Measurements from ENCODE around the gene BNC2. TPM values are rescaled to one million over a fixed set of nuclear protein-coding genes. Genes with fewer than 3 reads are reported as not detected.

The BNC2 gene
- total RNA-seq, 2 donors from 2014 or later: 2.1 to 20.0 TPM

- Histone ChIP-seq H3K27me3 (no peaks in the 10 kb centered on the region), H3K4me1 (no peaks in the 10 kb centered on the region), H3K4me3 (no peak overlapping the region), H3K36me3 (no peaks in the 10 kb centered on the region), H3K9ac (ENCODE audit: low read depth in 2 of 2, low read length in 2 of 2) (no peak overlapping the region), H3K27ac (no peak overlapping the region), H3K9me3 (no peaks in the 10 kb centered on the region)
- DNase-seq: no peak
- intact Hi-C loops (cut with DNase I): no loop called here
- TF ChIP-seq, protein P1, sequence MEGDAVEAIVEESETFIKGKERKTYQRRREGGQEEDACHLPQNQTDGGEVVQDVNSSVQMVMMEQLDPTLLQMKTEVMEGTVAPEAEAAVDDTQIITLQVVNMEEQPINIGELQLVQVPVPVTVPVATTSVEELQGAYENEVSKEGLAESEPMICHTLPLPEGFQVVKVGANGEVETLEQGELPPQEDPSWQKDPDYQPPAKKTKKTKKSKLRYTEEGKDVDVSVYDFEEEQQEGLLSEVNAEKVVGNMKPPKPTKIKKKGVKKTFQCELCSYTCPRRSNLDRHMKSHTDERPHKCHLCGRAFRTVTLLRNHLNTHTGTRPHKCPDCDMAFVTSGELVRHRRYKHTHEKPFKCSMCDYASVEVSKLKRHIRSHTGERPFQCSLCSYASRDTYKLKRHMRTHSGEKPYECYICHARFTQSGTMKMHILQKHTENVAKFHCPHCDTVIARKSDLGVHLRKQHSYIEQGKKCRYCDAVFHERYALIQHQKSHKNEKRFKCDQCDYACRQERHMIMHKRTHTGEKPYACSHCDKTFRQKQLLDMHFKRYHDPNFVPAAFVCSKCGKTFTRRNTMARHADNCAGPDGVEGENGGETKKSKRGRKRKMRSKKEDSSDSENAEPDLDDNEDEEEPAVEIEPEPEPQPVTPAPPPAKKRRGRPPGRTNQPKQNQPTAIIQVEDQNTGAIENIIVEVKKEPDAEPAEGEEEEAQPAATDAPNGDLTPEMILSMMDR (IDR thresholded peaks at IDR 0.05): no peak
Measured at GRCh38 chr9:16626577-16627130, 243.8 kb downstream of the BNC2 start.

DNA sequence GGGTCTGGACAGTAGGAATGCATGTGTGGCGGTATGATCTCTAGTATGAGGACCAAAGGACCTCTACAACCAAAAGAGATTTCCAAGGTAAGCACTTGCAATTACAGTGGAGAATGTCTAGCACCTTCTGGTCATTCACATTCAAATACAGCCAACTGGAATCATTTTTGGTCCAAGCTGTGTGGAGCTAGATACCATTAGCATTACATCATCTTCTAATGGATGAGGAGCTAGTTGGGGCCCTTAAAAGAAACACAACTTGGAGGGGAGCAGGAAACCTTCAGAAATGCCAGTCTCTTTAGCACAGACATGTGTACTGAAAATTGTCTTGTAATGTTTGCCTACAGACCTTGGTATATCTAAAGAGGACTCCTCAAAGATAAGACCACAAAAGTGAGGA, 244.7 kb downstream of the BNC2 start:
- no peaks in the 10 kb centered on the region for H3K27me3 ChIP-seq

GRCh38 chr9:16625161-16625631, 245.3 kb downstream of the BNC2 start:
- no peaks in the 10 kb centered on the region for H3K9me3 ChIP-seq
- intact Hi-C loops (cut with DNase I): no loop called here
- H3K27ac ChIP-seq: no peak overlapping the region
- no peak overlapping the region for H3K4me3 ChIP-seq
- no peaks in the 10 kb centered on the region for H3K36me3 ChIP-seq
- H3K4me1 ChIP-seq: no peaks in the 10 kb centered on the region
- no peaks in the 10 kb centered on the region for H3K27me3 ChIP-seq
- no peak overlapping the region for H3K9ac ChIP-seq (ENCODE audit: low read depth in 2 of 2, low read length in 2 of 2)
- no peak for DNase-seq
- TF ChIP-seq, protein P1 (IDR thresholded peaks at IDR 0.05): no peak

More for the DNA sequence above, 244.7 kb downstream of the BNC2 start:
- Histone ChIP-seq H3K36me3 (no peaks in the 10 kb centered on the region), H3K9me3 (no peaks in the 10 kb centered on the region), H3K4me3 (no peak overlapping the region), H3K4me1 (no peaks in the 10 kb centered on the region), H3K27ac (no peak overlapping the region), H3K9ac (ENCODE audit: low read depth in 2 of 2, low read length in 2 of 2) (no peak overlapping the region)
- TF ChIP-seq, protein P1 (IDR thresholded peaks at IDR 0.05): no peak
- intact Hi-C loops (cut with DNase I): no loop called here
- DNase-seq: no peak

DNA sequence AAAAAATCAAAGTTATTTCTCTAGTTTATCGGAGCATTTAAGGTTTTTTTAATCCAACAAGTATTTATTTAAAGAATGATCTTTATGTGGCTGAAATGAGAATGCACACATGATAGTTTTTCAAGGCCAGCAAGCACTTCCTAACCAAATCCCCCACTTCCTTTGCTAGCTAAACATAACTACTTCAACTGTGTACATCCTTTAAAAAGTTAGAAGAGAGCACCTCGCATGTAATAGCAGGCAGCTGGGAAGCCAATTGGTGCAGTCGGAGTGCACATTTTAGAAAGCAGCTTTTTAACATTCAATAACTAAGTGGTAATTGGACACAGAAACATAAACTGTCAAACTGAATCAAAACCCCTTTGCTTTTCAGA, 245.7 kb downstream of the BNC2 start:
- no peak overlapping the region for H3K4me3 ChIP-seq
- TF ChIP-seq, protein P1 (IDR thresholded peaks at IDR 0.05): no peak
- H3K4me1 ChIP-seq: no peaks in the 10 kb centered on the region
- H3K9ac ChIP-seq (ENCODE audit: low read depth in 2 of 2, low read length in 2 of 2): no peak overlapping the region
- DNase-seq: no peak
- H3K36me3 ChIP-seq: no peaks in the 10 kb centered on the region
- intact Hi-C loops (cut with DNase I): no loop called here
- H3K9me3 ChIP-seq: no peaks in the 10 kb centered on the region
- H3K27me3 ChIP-seq: no peaks in the 10 kb centered on the region
- no peak overlapping the region for H3K27ac ChIP-seq

DNA sequence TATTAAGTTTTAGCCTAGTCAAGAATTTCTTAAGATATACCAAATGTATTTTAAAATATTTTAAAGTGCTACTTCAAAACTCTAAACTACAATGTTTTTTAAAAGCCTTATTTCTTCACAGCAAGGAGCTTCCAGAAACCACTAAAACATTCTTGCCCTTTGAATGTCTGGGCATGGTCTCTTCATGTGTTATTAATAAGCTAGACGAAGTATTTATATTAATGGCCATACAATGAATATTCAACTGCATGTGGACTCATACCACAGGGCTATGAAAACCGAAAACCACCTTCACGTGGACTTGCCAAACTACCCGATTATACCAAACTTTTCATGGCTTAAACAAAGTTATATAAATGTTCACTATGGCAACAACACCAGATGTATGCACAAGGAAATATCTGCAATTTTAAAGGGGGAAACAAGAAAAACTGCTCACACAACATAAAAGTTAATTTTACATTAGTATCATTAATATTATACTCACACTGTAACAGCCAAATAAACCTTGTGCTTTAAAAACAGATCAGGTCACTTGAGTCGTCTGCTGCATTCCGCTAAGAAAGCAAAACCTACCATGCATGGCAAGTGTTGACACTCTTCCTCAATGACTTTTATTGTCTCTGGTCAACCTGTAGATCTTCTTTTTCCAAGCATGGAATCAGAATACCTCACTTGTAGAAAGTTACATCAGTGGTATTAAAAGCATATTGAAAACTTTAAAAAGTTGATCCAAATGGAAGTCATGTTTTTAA, 246.3 kb downstream of the BNC2 start:
- Histone ChIP-seq H3K27me3 (no peaks in the 10 kb centered on the region), H3K4me1 (no peaks in the 10 kb centered on the region), H3K36me3 (no peaks in the 10 kb centered on the region), H3K9me3 (no peaks in the 10 kb centered on the region), H3K9ac (ENCODE audit: low read depth in 2 of 2, low read length in 2 of 2) (no peak overlapping the region), H3K4me3 (no peak overlapping the region), H3K27ac (no peak overlapping the region)
- intact Hi-C loops (cut with DNase I): no loop called here
- TF ChIP-seq, protein P1 (IDR thresholded peaks at IDR 0.05): no peak
- DNase-seq: no peak

Measured in colonic mucosa (tissue), 4 donors.